Measurements from ENCODE around the gene LLCFC1. TPM values are rescaled to one million over a fixed set of nuclear protein-coding genes. Genes with fewer than 3 reads are reported as not detected.

Gene LLCFC1
- total RNA-seq, 1 experiment from 2014 or later = not detected

GRCh38 chr7:142915315-142915714 lies 24.0 kb upstream of the LLCFC1 start:
- TF ChIP-seq IRF2 (CRISPR knock-in tag; IDR thresholded peaks at IDR 0.05; ENCODE audit: borderline replicate concordance, low read depth) (no peak), ZNF121 (CRISPR knock-in tag; IDR thresholded peaks at IDR 0.05) (no peak), ATF3 (CRISPR knock-in tag; conservative IDR thresholded peaks at IDR 0.05) (no peak), GTF2I (CRISPR knock-in tag; conservative IDR thresholded peaks at IDR 0.05) (no peak), ARID4B (CRISPR knock-in tag; IDR thresholded peaks at IDR 0.05; ENCODE audit: borderline replicate concordance) (no peak), ZNF671 (CRISPR knock-in tag; IDR thresholded peaks at IDR 0.05) (no peak), ZNF532 (CRISPR knock-in tag; IDR thresholded peaks at IDR 0.05; ENCODE audit: borderline replicate concordance) (no peak), NFATC4 (CRISPR knock-in tag; IDR thresholded peaks at IDR 0.05) (no peak)
- TF ChIP-seq, protein P1, sequence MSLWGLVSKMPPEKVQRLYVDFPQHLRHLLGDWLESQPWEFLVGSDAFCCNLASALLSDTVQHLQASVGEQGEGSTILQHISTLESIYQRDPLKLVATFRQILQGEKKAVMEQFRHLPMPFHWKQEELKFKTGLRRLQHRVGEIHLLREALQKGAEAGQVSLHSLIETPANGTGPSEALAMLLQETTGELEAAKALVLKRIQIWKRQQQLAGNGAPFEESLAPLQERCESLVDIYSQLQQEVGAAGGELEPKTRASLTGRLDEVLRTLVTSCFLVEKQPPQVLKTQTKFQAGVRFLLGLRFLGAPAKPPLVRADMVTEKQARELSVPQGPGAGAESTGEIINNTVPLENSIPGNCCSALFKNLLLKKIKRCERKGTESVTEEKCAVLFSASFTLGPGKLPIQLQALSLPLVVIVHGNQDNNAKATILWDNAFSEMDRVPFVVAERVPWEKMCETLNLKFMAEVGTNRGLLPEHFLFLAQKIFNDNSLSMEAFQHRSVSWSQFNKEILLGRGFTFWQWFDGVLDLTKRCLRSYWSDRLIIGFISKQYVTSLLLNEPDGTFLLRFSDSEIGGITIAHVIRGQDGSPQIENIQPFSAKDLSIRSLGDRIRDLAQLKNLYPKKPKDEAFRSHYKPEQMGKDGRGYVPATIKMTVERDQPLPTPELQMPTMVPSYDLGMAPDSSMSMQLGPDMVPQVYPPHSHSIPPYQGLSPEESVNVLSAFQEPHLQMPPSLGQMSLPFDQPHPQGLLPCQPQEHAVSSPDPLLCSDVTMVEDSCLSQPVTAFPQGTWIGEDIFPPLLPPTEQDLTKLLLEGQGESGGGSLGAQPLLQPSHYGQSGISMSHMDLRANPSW (CRISPR knock-in tag; conservative IDR thresholded peaks at IDR 0.05; ENCODE audit: low read depth) = no peak
- Mint-ChIP-seq H3K9me3 (no peaks in the 10 kb centered on the region; the same call in 1 of the 2 replicates), H3K27ac (no peak overlapping the region), H3K36me3 (no peaks in the 10 kb centered on the region), H3K4me3 (no peak overlapping the region), H3K4me1 (0 out of 2 replicates have a peak, but pooled peaks cover 2% of the 10 kb centered on the region), H3K27me3 (ENCODE audit: low read depth) (no peaks in the 10 kb centered on the region)
- DNase-seq (ENCODE audit: low spot score) (no peak), ATAC-seq (peak; percentile 78)
- ChIA-PET CTCF (interaction anchor here (1.0 to 1.9 kb wide), 6 partner anchors 10 to 431 kb away, joined by 3 to 9 read pairs (median 3); no protein-coding TSS in a partner anchor), POLR2A (no interaction called here)

DNA sequence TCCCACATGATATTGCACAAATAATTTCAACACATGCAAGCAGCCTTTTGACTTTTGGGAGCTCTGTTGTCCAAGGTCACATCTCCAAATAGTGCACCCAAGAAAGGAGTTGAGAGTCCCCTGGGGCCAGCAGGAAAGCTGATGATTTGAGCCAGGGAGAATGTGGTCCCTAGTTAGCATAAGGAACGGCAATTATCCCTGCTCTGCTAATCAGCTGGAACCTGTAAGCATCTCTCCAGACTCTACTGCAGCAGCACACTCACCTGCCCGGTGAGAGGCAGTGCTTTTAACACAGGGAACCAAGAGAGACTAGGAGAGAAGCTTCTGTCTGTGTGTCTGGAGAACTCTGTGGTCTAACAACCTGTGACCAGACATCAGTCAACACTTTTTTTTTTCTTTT lies 22.8 kb upstream of the LLCFC1 start:
- Mint-ChIP-seq H3K9me3 (no peaks in the 10 kb centered on the region; the same call in 1 of the 2 replicates), H3K27me3 (ENCODE audit: low read depth) (no peaks in the 10 kb centered on the region), H3K4me3 (no peak overlapping the region), H3K36me3 (no peaks in the 10 kb centered on the region), H3K4me1 (0 out of 2 replicates have a peak, but pooled peaks cover 2% of the 10 kb centered on the region), H3K27ac (no peak overlapping the region)
- ChIA-PET POLR2A (interaction anchor here (0.7 kb wide), 1 partner anchor 47 kb away, joined by 4 read pairs; no protein-coding TSS in a partner anchor), CTCF (interaction anchor here (0.7 to 1.9 kb wide), 7 partner anchors 9 to 1596 kb away, joined by 3 to 9 read pairs (median 3); no protein-coding TSS in a partner anchor)
- no peak for TF ChIP-seq TEAD4 (CRISPR knock-in tag; IDR thresholded peaks at IDR 0.05)
- DNase-seq (ENCODE audit: low spot score) (no peak), ATAC-seq (no peak)
